Activated CD4-positive, alpha-beta T cell treated with anti-CD3 and anti-CD28 coated beads, Interleukin-2, Interleukin-6, amounts not matched to agents 100 ng/mL and 50 ng/mL, durations not matched to agents 16 hours and 8 hours (primary cell): ENCODE results near the gene ARNT2.

Experiments
- DNase-seq: peaks from one replicate; pipeline ENCODE4 v3.0.0-alpha.2; 2020

Gene ARNT2

GRCh38 chr15:80525853-80526252 is 121.7 kb downstream of the ARNT2 start:
- no peak for DNase-seq

- DNase-seq = no peak
Measured at GRCh38 chr15:80526556-80527340, 122.6 kb downstream of the ARNT2 start.

- DNase-seq = no peak
Measured at GRCh38 chr15:80527406-80527805, 123.2 kb downstream of the ARNT2 start.

GRCh38 chr15:80527961-80528360 is 123.8 kb downstream of the ARNT2 start:
- no peak for DNase-seq

GRCh38 chr15:80530737-80531365 is 126.7 kb downstream of the ARNT2 start:
- DNase-seq = no peak

GRCh38 chr15:80531388-80531787 is 127.2 kb downstream of the ARNT2 start:
- no peak for DNase-seq

GRCh38 chr15:80531796-80532195 is 127.6 kb downstream of the ARNT2 start:
- no peak for DNase-seq

GRCh38 chr15:80533790-80534333 is 129.7 kb downstream of the ARNT2 start:
- DNase-seq = no peak

- no peak for DNase-seq
Measured at GRCh38 chr15:80536231-80536630, 132.0 kb downstream of the ARNT2 start.

- DNase-seq = no peak
Measured at GRCh38 chr15:80536716-80537115, 132.5 kb downstream of the ARNT2 start.

- no peak for DNase-seq
Measured at GRCh38 chr15:80545078-80545477, 140.9 kb downstream of the ARNT2 start.

- no peak for DNase-seq
Measured at GRCh38 chr15:80547264-80547663, 143.1 kb downstream of the ARNT2 start.

GRCh38 chr15:80549191-80549590 is 145.0 kb downstream of the ARNT2 start:
- no peak for DNase-seq

- DNase-seq = no peak
Measured at GRCh38 chr15:80549654-80550053, 145.5 kb downstream of the ARNT2 start.

- no peak for DNase-seq
Measured at GRCh38 chr15:80550219-80550907, 146.2 kb downstream of the ARNT2 start.

- no peak for DNase-seq
Measured at GRCh38 chr15:80550908-80551260, 146.7 kb downstream of the ARNT2 start.

- DNase-seq = no peak
Measured at GRCh38 chr15:80551348-80551747, 147.2 kb downstream of the ARNT2 start.

- no peak for DNase-seq
Measured at GRCh38 chr15:80554560-80554959, 150.4 kb downstream of the ARNT2 start.

- DNase-seq = no peak
Measured at GRCh38 chr15:80556694-80557367, 152.6 kb downstream of the ARNT2 start.

- DNase-seq = no peak
Measured at GRCh38 chr15:80557441-80558234, 153.5 kb downstream of the ARNT2 start.

GRCh38 chr15:80558631-80559319 is 154.6 kb downstream of the ARNT2 start:
- DNase-seq = no peak

- DNase-seq = no peak
Measured at GRCh38 chr15:80559320-80559693, 155.1 kb downstream of the ARNT2 start.
